Tibial nerve (tissue), 4 donors: ENCODE results near the gene IFIH1. TPM values are rescaled to one million over a fixed set of nuclear protein-coding genes. Genes with fewer than 3 reads are reported as not detected.

ENCODE experiments used
- DNase-seq, 2 donors: peaks; one replicate each; pipeline ENCODE4 v3.0.0-alpha.2; 2019; ENCODE audit warnings: low spot score in 2 of 2
- H3K27ac ChIP-seq, 4 donors: fragments of 200-600 bp; sonication (generic) in 3 of 4; one replicate each; pipeline ENCODE4 v1.5.1; 2017 to 2019; ENCODE audit warnings: mild to moderate bottlenecking in 1 of 4
- H3K27me3 ChIP-seq, 2 donors: fragments of 200-600 bp; sonication (generic) in 1 of 2; one replicate each; pipeline versions ENCODE4 v1.5.1 to v1.6.0; 2017 to 2019
- H3K36me3 ChIP-seq, 3 donors: fragments of 200-600 bp; sonication (generic); one replicate each; pipeline ENCODE4 v1.5.1; 2018 to 2019
- H3K4me1 ChIP-seq, 4 donors: fragments of 200-600 bp; sonication (generic) in 3 of 4; one replicate each; pipeline ENCODE4 v1.5.1; 2017 to 2019
- H3K4me3 ChIP-seq, 4 donors: fragments of 200-600 bp; sonication (generic) in 3 of 4; one replicate each; pipeline ENCODE4 v1.5.1; 2017 to 2019; ENCODE audit warnings: mild to moderate bottlenecking in 1 of 4, moderate library complexity in 1 of 4
- H3K9me3 ChIP-seq, 4 donors: fragments of 200-600 bp; sonication (generic) in 3 of 4; one replicate each; pipeline ENCODE4 v1.5.1; 2017 to 2019
- EP300 ChIP-seq, 2 donors: sonication (generic); formaldehyde crosslinking; IDR thresholded peaks; one replicate each; pipeline ENCODE4 v1.6.1; 2017; ENCODE audit warnings: antibody characterized with exemption in 2 of 2, mild to moderate bottlenecking in 1 of 2
- POLR2A ChIP-seq, 2 donors: fragments of 450-650 bp; IDR thresholded peaks; one replicate each; pipeline ENCODE4 v1.6.1; 2017; ENCODE audit warnings: antibody characterized with exemption in 2 of 2, mild to moderate bottlenecking in 2 of 2, moderate library complexity in 2 of 2
- WGBS, 2 donors: methylation state at CpG; one replicate each; pipeline ENCODE4 v1.1.5; 2018; 5-methylcytosine and 5-hydroxymethylcytosine counted together
- total RNA-seq, 4 donors: library from RNA; depleted of rRNA; stranded (reverse); fragments of >200 nt; gene quantifications; one replicate each; pipeline ENCODE4 v1.1.0, GENCODE V29; 2016
- TF ChIP-seq, protein P1 (sequence below), 5 experiments: fragments of 200-600 bp in 3 of 5; fragments of 450-650 bp in 2 of 5; sonication (generic) in 3 of 5; IDR thresholded peaks; one replicate each; pipeline ENCODE4 v1.5.1; 2016 to 2019; ENCODE audit warnings: antibody characterized with exemption in 5 of 5, mild to moderate bottlenecking in 3 of 5, moderate library complexity in 2 of 5

IFIH1 gene
- total RNA-seq, 4 donors from 2014 or later = 12.5 to 13.2 (median 12.8) TPM

GRCh38 chr2:162252153-162252552 is 66.3 kb downstream of the IFIH1 start:
- Histone ChIP-seq H3K27ac (no peak overlapping the region), H3K9me3 (peaks cover 0 to 13% (median 0%) of the 10 kb centered on the region in 4 donors), H3K4me1 (no peaks in the 10 kb centered on the region), H3K36me3 (no peaks in the 10 kb centered on the region), H3K4me3 (no peak overlapping the region), H3K27me3 (no peaks in the 10 kb centered on the region)
- TF ChIP-seq EP300 (IDR thresholded peaks at IDR 0.05) (no peak), POLR2A (IDR thresholded peaks at IDR 0.05) (no peak)
- TF ChIP-seq, protein P1, sequence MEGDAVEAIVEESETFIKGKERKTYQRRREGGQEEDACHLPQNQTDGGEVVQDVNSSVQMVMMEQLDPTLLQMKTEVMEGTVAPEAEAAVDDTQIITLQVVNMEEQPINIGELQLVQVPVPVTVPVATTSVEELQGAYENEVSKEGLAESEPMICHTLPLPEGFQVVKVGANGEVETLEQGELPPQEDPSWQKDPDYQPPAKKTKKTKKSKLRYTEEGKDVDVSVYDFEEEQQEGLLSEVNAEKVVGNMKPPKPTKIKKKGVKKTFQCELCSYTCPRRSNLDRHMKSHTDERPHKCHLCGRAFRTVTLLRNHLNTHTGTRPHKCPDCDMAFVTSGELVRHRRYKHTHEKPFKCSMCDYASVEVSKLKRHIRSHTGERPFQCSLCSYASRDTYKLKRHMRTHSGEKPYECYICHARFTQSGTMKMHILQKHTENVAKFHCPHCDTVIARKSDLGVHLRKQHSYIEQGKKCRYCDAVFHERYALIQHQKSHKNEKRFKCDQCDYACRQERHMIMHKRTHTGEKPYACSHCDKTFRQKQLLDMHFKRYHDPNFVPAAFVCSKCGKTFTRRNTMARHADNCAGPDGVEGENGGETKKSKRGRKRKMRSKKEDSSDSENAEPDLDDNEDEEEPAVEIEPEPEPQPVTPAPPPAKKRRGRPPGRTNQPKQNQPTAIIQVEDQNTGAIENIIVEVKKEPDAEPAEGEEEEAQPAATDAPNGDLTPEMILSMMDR (IDR thresholded peaks at IDR 0.05) = no peak
- 85 to 90% methylated on average over 2 of the region's 2 CpGs for whole genome bisulfite sequencing, 2 donors
- no peak for DNase-seq

- no peak overlapping the region for H3K27ac ChIP-seq
- H3K27me3 ChIP-seq = no peaks in the 10 kb centered on the region
- peaks cover 0 to 25% (median 6%) of the 10 kb centered on the region in 4 donors for H3K4me1 ChIP-seq
- no peak for DNase-seq
- H3K4me3 ChIP-seq = no peak overlapping the region
- no peaks in the 10 kb centered on the region for H3K36me3 ChIP-seq
- TF ChIP-seq POLR2A (IDR thresholded peaks at IDR 0.05) = no peak
- no peak for TF ChIP-seq EP300 (IDR thresholded peaks at IDR 0.05)
- TF ChIP-seq, protein P1 (IDR thresholded peaks at IDR 0.05) = no peak
- H3K9me3 ChIP-seq = peaks cover 0 to 13% (median 0%) of the 10 kb centered on the region in 4 donors
These were observed 72.7 kb downstream of the IFIH1 start for GRCh38 chr2:162245781-162246180.

- no peak for DNase-seq
- Histone ChIP-seq H3K27ac (peak overlapping the region in 2 of 4 donors; percentile 45 to 52), H3K4me1 (peaks cover 0 to 25% (median 6%) of the 10 kb centered on the region in 4 donors), H3K36me3 (no peaks in the 10 kb centered on the region), H3K9me3 (peaks cover 0 to 6% (median 0%) of the 10 kb centered on the region in 4 donors), H3K27me3 (no peaks in the 10 kb centered on the region), H3K4me3 (no peak overlapping the region)
- 78 to 79% methylated on average over 1 of the region's 1 CpG for WGBS, 2 donors
- no peak for TF ChIP-seq EP300 (IDR thresholded peaks at IDR 0.05)
- TF ChIP-seq, protein P1 (IDR thresholded peaks at IDR 0.05) = no peak
- TF ChIP-seq POLR2A (IDR thresholded peaks at IDR 0.05) = no peak
These were observed 73.4 kb downstream of the IFIH1 start for GRCh38 chr2:162245061-162245460.

DNA sequence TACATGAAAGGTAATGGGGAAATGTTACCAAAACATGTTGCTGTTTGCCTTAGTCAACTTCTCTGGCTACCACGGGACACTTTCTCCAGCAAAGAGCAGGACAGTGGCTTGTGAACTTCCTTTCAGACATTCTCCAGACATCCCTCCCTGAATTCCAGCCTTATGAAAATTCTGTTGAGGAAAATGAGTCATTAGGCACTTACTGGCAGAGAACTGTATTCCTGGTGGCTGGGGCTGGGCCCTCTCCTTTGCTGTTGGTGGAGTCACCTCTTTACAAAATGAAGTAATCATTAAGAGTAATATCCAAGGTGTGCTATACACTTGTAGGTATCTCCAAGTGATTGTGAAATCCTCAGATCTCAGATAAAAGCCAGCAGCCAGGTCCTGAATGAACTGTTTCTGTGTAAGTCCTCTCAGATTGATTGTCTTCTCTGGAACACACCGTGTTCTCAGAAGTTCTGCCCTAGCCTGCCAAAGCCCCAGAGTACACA is 73.9 kb downstream of the IFIH1 start:
- Histone ChIP-seq H3K9me3 (peaks cover 0 to 1% (median 0%) of the 10 kb centered on the region in 4 donors), H3K27me3 (no peaks in the 10 kb centered on the region), H3K36me3 (no peaks in the 10 kb centered on the region), H3K4me3 (no peak overlapping the region), H3K27ac (peak overlapping the region in 2 of 4 donors; percentile 45 to 52), H3K4me1 (peaks cover 0 to 25% (median 6%) of the 10 kb centered on the region in 4 donors)
- 59 to 60% methylated on average over 2 of the region's 2 CpGs for WGBS, 2 donors
- no peak for DNase-seq
- peak in 1 of 2 donors; percentile 29 for TF ChIP-seq EP300 (IDR thresholded peaks at IDR 0.05)
- TF ChIP-seq, protein P1 (IDR thresholded peaks at IDR 0.05) = no peak

DNA sequence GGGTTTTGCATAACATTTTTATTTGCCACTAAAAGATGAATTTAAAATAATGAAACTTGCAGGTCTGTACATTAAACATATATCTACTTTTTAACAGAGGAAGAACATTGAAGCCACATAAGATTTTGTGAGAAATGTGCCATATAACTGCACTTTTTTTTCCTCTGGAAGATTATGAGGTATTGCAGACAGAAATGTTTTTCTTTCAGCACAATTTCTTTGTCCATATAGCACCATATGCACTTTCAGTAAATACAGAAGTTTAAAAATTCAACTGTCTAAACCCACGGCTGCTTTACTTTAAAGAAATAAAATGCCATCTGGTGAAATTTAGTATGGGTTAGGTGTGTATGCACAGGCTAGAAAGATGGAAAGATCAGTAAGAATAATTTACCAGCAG is 74.8 kb downstream of the IFIH1 start:
- Histone ChIP-seq H3K4me1 (peaks cover 0 to 25% (median 6%) of the 10 kb centered on the region in 4 donors), H3K27ac (peak overlapping the region in 1 of 4 donors; percentile 52)
- TF ChIP-seq EP300 (IDR thresholded peaks at IDR 0.05) = no peak
- TF ChIP-seq POLR2A (IDR thresholded peaks at IDR 0.05) = no peak
- TF ChIP-seq, protein P1 (IDR thresholded peaks at IDR 0.05) = no peak

More for the DNA sequence above, 74.8 kb downstream of the IFIH1 start:
- WGBS, 2 donors = 72 to 74% methylated on average over 1 of the region's 1 CpG
- H3K36me3 ChIP-seq = no peaks in the 10 kb centered on the region
- H3K9me3 ChIP-seq = no peaks in the 10 kb centered on the region
- H3K4me3 ChIP-seq = peak overlapping the region in 1 of 4 donors; percentile 22
- no peaks in the 10 kb centered on the region for H3K27me3 ChIP-seq
- no peak for DNase-seq
